ENCODE measurements around the gene SMYD3. TPM values are rescaled to one million over a fixed set of nuclear protein-coding genes. Genes with fewer than 3 reads are reported as not detected.
"Not testable (repeated sequence)": the region's sequence is repeated elsewhere in the genome, so short reads cannot be mapped to it uniquely, and the experiment has no call there.

Gene SMYD3
- total RNA-seq, 4 donors from 2014 or later: 10.5 to 36.4 (median 22.5) TPM

- no peak overlapping the region for H3K4me3 ChIP-seq
- no peaks in the 10 kb centered on the region for H3K36me3 ChIP-seq
- DNase-seq: no peak
- TF ChIP-seq CTCF (IDR thresholded peaks at IDR 0.05) (no peak), POLR2A (IDR thresholded peaks at IDR 0.05) (no peak)
- no peak overlapping the region for H3K27ac ChIP-seq
- no peaks in the 10 kb centered on the region for H3K9me3 ChIP-seq
- H3K4me1 ChIP-seq: no peaks in the 10 kb centered on the region
- no peaks in the 10 kb centered on the region for H3K27me3 ChIP-seq
- intact Hi-C loops (cut with DNase I; ENCODE audit: low total_unique reads): no loop called here
Measured at GRCh38 chr1:246335151-246335550, 171.9 kb downstream of the SMYD3 start.

GRCh38 chr1:246333855-246334254 is 173.2 kb downstream of the SMYD3 start:
- DNase-seq: no peak
- TF ChIP-seq CTCF (IDR thresholded peaks at IDR 0.05) (no peak), POLR2A (IDR thresholded peaks at IDR 0.05) (no peak)
- Histone ChIP-seq H3K27me3 (no peaks in the 10 kb centered on the region), H3K27ac (no peak overlapping the region), H3K9me3 (no peaks in the 10 kb centered on the region), H3K4me1 (no peaks in the 10 kb centered on the region), H3K4me3 (no peak overlapping the region), H3K36me3 (no peaks in the 10 kb centered on the region)
- intact Hi-C loops (cut with DNase I; ENCODE audit: low total_unique reads): no loop called here

GRCh38 chr1:246332078-246332477 is 175.0 kb downstream of the SMYD3 start:
- TF ChIP-seq POLR2A (IDR thresholded peaks at IDR 0.05): no peak
- TF ChIP-seq CTCF (IDR thresholded peaks at IDR 0.05): no peak
- Histone ChIP-seq H3K4me1 (no peaks in the 10 kb centered on the region), H3K36me3 (no peaks in the 10 kb centered on the region), H3K27ac (no peak overlapping the region), H3K4me3 (no peak overlapping the region), H3K27me3 (no peaks in the 10 kb centered on the region), H3K9me3 (no peaks in the 10 kb centered on the region)
- DNase-seq: no peak
- intact Hi-C loops (cut with DNase I; ENCODE audit: low total_unique reads): no loop called here

GRCh38 chr1:246329900-246330299 is 177.2 kb downstream of the SMYD3 start:
- Histone ChIP-seq H3K27me3 (no peaks in the 10 kb centered on the region), H3K4me1 (no peaks in the 10 kb centered on the region), H3K4me3 (no peak overlapping the region), H3K36me3 (no peaks in the 10 kb centered on the region), H3K9me3 (no peaks in the 10 kb centered on the region), H3K27ac (no peak overlapping the region)
- intact Hi-C loops (cut with DNase I; ENCODE audit: low total_unique reads): no loop called here
- no peak for DNase-seq
- TF ChIP-seq CTCF (IDR thresholded peaks at IDR 0.05): no peak

- H3K27me3 ChIP-seq; H3K4me1 ChIP-seq; H3K36me3 ChIP-seq; H3K9me3 ChIP-seq; DNase-seq; H3K4me3 ChIP-seq; H3K27ac ChIP-seq; intact Hi-C loops (cut with DNase I; ENCODE audit: low total_unique reads): not testable (repeated sequence)
Measured at GRCh38 chr1:246329292-246329691, 177.8 kb downstream of the SMYD3 start.

- no peak for DNase-seq
- Histone ChIP-seq H3K27ac (no peak overlapping the region), H3K9me3 (no peaks in the 10 kb centered on the region), H3K36me3 (no peaks in the 10 kb centered on the region), H3K27me3 (no peaks in the 10 kb centered on the region), H3K4me3 (no peak overlapping the region), H3K4me1 (no peaks in the 10 kb centered on the region)
- intact Hi-C loops (cut with DNase I; ENCODE audit: low total_unique reads): no loop called here
- TF ChIP-seq CTCF (IDR thresholded peaks at IDR 0.05): no peak
- TF ChIP-seq POLR2A (IDR thresholded peaks at IDR 0.05): no peak
Measured at GRCh38 chr1:246324711-246325110, 182.4 kb downstream of the SMYD3 start.

- intact Hi-C loops (cut with DNase I; ENCODE audit: low total_unique reads); H3K9me3 ChIP-seq; H3K27me3 ChIP-seq; H3K4me3 ChIP-seq; H3K27ac ChIP-seq; H3K36me3 ChIP-seq; H3K4me1 ChIP-seq; DNase-seq: not testable (repeated sequence)
Measured at GRCh38 chr1:246324033-246324432, 183.0 kb downstream of the SMYD3 start.
